Fibroblast of peridontal ligament (primary cell): ENCODE data around the gene AQP12B.
"Not testable (repeated sequence)": the region's sequence is repeated elsewhere in the genome, so short reads cannot be mapped to it uniquely, and the experiment has no call there.

Source experiments
- DNase-seq: peaks from one replicate; pipeline ENCODE4 v3.0.0-alpha.2; 2010; ENCODE audit errors: extremely low read depth

Gene AQP12B

GRCh38 chr2:240701091-240701735 lies 18.5 kb upstream of the AQP12B start:
- no peak for DNase-seq

- DNase-seq: not testable (repeated sequence)
Observed at GRCh38 chr2:240700616-240701015, 17.9 kb upstream of the AQP12B start.

GRCh38 chr2:240699835-240700234 lies 17.1 kb upstream of the AQP12B start:
- DNase-seq: not testable (repeated sequence)

GRCh38 chr2:240698852-240699561 lies 16.3 kb upstream of the AQP12B start:
- DNase-seq: not testable (repeated sequence)

GRCh38 chr2:240696469-240696868 lies 13.8 kb upstream of the AQP12B start:
- DNase-seq: not testable (repeated sequence)

GRCh38 chr2:240695593-240695992 lies 12.9 kb upstream of the AQP12B start:
- not testable (repeated sequence) for DNase-seq

GRCh38 chr2:240694304-240694703 lies 11.6 kb upstream of the AQP12B start:
- not testable (repeated sequence) for DNase-seq

GRCh38 chr2:240692583-240693561 lies 10.2 kb upstream of the AQP12B start:
- DNase-seq: not testable (repeated sequence)

- DNase-seq: not testable (repeated sequence)
Observed at GRCh38 chr2:240691631-240692420, 9.1 kb upstream of the AQP12B start, which contains the start of gene AQP12A. Gene AQP12A (plus strand): TSS chr2:240691866. CDS start chr2:240691914, 48 bp downstream.

- not testable (repeated sequence) for DNase-seq
Observed at GRCh38 chr2:240691075-240691427, 8.4 kb upstream of the AQP12B start.

GRCh38 chr2:240690421-240691074 lies 7.9 kb upstream of the AQP12B start:
- DNase-seq: not testable (repeated sequence)

GRCh38 chr2:240689975-240690374 lies 7.3 kb upstream of the AQP12B start:
- no peak for DNase-seq

- DNase-seq: no peak
Observed at GRCh38 chr2:240688553-240688919, 5.9 kb upstream of the AQP12B start.

GRCh38 chr2:240687741-240688552 lies 5.3 kb upstream of the AQP12B start:
- DNase-seq: no peak

GRCh38 chr2:240687045-240687740 lies 4.5 kb upstream of the AQP12B start:
- DNase-seq: no peak

- no peak for DNase-seq
Observed at GRCh38 chr2:240686460-240686859, 3.8 kb upstream of the AQP12B start.

GRCh38 chr2:240685771-240686371 lies 3.2 kb upstream of the AQP12B start:
- no peak for DNase-seq

GRCh38 chr2:240683980-240684728 lies 1.5 kb upstream of the AQP12B start:
- DNase-seq: not testable (repeated sequence)
